Heart left ventricle (tissue), 13 donors: ENCODE data around the gene BORCS8.

ENCODE experiments used
- POLR2A ChIP-seq, 2 donors: fragments of 450-650 bp; IDR thresholded peaks; one replicate each; pipeline ENCODE4 v1.6.1; 2017; ENCODE audit warnings: antibody characterized with exemption in 2 of 2, mild to moderate bottlenecking in 2 of 2, moderate library complexity in 2 of 2
- TF ChIP-seq, protein P1 (sequence below), 12 donors: fragments of 200-600 bp; sonication (generic) in 4 of 12; IDR thresholded peaks; one replicate each; pipeline versions ENCODE4 v1.5.0 to v1.8.0; 2018 to 2022; ENCODE audit warnings: antibody characterized with exemption in 12 of 12, mild to moderate bottlenecking in 5 of 12
- donor health status: ischemic (EF 13 %, LVEDD 7.1; RV severe dilation, severe dysfunction).
- donor health status: DM: no; HTN: yes; CAD: no.
- donor health status: DM: no; HTN: no; CAD: no.
- donor health status: ischemic (EF 25% LVEDD 6.9; RV normal size, moderate dysfunction).
- donor health status: ischemic (EF 25% LVEDD 5.7; RV mildly dilated, moderate dysfunction).
- donor health status: ischemic (EF 35%, LVEDD 5.7; RV mildly dilated, moderate dysfunction).
- donor health status: nonischemic (EF 11% LVEDD 7.7; RV severe dilation, severe dysfunction).
- donor health status: DM: yes; HTN: yes; CAD: no.
- donor health status: PGD.
- donor health status: ischemic (EF 29% LVEDD 5.4; RV normal size, mild dysfunction).
- donor health status: nonischemic (EF 23%, LVEDD 6.1; RV moderate dilation, normal function).

- no peak for TF ChIP-seq POLR2A (IDR thresholded peaks at IDR 0.05)
- TF ChIP-seq, protein P1, sequence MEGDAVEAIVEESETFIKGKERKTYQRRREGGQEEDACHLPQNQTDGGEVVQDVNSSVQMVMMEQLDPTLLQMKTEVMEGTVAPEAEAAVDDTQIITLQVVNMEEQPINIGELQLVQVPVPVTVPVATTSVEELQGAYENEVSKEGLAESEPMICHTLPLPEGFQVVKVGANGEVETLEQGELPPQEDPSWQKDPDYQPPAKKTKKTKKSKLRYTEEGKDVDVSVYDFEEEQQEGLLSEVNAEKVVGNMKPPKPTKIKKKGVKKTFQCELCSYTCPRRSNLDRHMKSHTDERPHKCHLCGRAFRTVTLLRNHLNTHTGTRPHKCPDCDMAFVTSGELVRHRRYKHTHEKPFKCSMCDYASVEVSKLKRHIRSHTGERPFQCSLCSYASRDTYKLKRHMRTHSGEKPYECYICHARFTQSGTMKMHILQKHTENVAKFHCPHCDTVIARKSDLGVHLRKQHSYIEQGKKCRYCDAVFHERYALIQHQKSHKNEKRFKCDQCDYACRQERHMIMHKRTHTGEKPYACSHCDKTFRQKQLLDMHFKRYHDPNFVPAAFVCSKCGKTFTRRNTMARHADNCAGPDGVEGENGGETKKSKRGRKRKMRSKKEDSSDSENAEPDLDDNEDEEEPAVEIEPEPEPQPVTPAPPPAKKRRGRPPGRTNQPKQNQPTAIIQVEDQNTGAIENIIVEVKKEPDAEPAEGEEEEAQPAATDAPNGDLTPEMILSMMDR (IDR thresholded peaks at IDR 0.05) = no peak
These were observed 5.2 kb downstream of the BORCS8 start for GRCh38 chr19:19186742-19187141.
